GM21576 (cell line): ENCODE results near the gene REN.

Experiments
- ATAC-seq: cut with Tn5 transposase; IDR thresholded peaks from one replicate; pipeline ENCODE4 v1.9.1; 2021; ENCODE audit warnings: mild to moderate bottlenecking, moderate library complexity; ENCODE audit not compliant: unreplicated experiment

Gene REN

GRCh38 chr1:204136814-204137213 lies 29.3 kb downstream of the REN start:
- ATAC-seq: no peak

- ATAC-seq: no peak
These were observed 32.0 kb downstream of the REN start for GRCh38 chr1:204134103-204134502.

GRCh38 chr1:204132718-204133117 lies 33.4 kb downstream of the REN start:
- ATAC-seq: no peak

DNA sequence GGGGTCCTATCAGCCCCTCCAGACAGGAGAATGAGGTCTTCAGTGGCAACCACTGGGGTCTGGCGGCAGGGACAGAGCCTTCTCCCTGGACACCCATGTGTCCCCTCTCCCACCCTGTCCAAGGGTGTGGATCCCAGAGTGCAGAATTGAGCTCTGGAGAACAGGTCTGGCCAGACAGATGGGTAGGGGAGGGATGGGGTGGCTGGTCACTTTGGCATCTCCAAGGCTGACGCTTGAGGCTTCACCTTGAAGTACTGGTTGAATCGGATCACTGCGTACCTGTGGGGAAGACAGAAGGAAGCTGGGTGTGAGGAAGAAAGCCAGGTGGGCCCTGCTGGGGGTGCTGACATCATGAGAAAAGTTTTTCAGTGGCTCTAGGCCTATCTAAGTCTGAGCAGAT lies 34.2 kb downstream of the REN start:
- ATAC-seq: no peak

GRCh38 chr1:204130981-204131892 lies 34.9 kb downstream of the REN start:
- ATAC-seq: no peak

DNA sequence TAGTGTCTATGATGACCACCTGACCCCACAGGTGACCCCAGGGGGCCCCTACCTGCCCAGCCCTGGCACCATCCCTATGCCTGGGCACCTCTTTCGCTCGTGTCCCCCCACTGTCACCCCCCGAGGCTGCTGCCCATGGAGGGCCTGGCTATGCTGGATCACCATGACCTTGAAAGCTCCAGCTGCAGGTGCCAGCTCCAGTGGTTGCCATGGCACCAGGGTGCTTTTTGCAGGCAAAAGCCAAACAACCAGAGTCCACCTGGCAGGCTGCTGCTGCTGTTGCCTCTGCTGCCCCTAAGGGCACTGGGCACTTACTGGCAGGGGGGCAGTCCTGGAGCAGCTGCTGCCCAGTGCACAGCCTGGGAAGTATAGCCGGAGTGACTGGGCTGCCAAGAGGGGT lies 36.0 kb downstream of the REN start:
- ATAC-seq: no peak

DNA sequence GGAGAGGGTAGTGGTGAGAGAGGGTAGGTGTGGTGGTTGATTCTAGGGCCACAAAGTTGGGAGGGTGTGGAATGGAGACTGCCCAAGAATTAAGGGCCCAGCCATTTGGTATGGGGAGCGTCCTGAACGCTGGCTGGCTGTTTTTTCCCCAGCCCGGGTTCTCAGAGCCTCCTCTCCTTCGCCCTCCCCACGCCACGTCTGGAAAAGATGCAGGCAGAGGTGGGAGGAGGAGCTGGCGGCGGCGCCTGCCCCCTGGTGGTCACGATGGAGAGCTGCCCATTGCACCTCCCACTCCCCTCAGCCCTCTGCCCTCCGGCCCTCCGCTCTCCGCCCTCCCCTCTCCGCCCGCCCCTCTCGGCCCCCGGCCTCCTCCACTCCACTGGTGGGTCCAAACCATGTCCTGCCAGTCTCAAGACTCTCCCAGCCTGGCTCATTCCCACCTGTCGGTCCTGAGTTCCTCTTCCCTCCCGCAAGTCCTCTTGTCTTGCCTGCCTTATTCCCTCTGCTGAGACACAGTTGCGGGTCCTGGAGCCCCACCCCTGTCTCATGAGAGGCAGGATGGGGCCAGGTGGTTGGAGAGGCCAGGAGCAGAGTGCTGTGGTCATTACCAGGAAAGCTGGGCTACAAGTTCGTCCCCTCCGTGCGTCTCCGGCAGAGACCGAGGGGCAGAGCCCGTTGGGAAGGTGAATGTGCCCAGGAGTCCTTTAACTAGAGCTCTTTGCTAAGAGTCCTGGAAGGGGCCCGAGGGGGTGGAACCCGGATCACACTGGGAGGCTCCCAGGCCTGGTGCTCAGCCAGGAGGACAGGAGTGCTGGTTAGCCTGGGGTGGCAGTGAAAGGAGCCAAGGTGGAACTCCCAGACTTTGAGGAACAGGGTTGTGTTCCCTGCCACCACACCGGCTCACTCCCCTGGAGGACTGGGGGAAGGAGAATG lies 36.9 kb downstream of the REN start:
- ATAC-seq: no peak

DNA sequence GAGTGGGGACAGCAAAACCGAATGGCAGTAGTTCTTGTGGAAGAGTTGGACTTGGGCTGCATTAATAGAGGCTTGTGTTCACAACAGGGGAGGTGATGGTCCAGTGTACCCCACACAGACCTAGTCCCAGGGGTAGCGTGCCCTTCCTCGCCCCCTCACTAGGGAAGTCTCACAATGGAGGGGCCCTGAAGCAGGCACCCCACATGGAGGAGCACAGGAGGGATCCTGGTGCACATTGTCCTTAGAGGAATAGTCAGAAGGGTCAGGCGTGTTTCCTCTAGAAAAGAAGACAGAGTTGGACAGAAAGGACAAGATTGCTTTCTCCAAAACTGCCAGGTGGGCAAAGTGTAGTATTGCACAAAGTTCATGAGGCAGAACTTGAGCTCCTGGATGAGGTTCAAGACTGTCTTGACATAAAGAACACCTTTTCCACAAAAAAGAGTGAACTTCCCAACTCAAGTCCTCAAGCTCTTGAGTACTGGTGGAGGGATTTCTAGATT lies 37.6 kb downstream of the REN start:
- ATAC-seq: no peak

GRCh38 chr1:204127597-204128242 lies 38.4 kb downstream of the REN start:
- ATAC-seq: no peak

DNA sequence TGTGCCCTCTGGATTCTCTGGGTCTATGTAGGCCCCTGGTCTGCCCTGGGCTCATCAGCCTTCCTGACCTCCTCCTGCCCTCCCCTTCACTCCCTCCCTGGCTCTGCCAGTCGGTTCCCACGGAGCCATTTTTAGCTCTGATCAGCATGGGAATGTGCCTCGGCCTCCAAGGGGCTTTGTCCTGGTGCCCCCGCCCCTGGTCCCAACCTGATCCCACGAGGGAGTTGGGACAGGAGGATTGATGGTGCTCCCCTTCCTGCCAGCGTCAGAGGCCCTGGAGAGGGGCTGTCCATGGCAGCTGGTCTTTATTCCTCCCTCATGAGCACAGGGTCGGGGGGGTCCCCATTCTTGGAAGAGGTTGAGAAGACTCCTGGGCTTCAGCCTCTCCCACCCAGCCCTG lies 39.2 kb downstream of the REN start:
- no peak for ATAC-seq

GRCh38 chr1:204126386-204126785 lies 39.8 kb downstream of the REN start:
- no peak for ATAC-seq

DNA sequence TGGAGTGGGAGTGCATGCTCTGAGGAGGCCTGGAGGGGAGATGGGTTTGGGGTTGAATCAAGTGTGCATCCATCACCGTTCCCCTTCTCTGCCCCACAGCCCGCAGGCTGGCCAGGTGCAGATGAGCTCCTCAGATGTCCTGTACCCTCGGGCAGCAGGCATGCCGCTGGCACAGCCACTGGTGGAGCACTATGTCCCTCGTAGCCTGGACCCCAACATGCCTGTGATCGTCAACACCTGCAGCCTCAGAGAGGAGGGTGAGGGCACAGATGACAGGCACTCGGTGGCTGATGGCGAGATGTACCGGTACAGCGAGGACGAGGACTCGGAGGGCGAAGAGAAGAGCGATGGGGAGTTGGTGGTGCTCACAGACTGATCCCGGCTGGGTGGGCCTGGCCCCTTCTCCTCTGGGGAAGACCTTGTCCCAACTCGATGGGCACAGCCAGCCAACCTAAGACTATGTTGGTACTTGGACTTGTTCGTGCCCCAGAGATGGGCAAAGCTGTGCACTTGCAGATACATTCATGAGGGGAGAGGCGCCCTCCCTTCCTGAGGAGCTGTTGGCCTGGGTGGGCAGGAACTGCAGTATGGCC lies 40.3 kb downstream of the REN start:
- no peak for ATAC-seq

DNA sequence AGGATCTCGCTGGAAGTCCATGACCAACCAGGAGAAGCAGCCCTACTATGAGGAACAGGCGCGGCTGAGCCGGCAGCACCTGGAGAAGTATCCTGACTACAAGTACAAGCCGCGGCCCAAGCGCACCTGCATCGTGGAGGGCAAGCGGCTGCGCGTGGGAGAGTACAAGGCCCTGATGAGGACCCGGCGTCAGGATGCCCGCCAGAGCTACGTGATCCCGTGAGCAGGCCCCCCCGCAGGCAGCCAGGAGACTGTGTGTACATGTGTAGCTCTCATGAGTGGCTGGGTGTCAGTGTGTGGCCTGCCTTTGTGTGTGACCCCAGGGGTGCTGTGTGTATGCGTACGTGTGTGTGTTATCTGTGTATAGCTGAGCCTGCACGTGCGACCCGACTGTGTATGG lies 41.5 kb downstream of the REN start:
- ATAC-seq: no peak

- ATAC-seq: no peak
These were observed 42.8 kb downstream of the REN start for GRCh38 chr1:204123376-204123775.

GRCh38 chr1:204121840-204122555 lies 44.1 kb downstream of the REN start:
- ATAC-seq: no peak

DNA sequence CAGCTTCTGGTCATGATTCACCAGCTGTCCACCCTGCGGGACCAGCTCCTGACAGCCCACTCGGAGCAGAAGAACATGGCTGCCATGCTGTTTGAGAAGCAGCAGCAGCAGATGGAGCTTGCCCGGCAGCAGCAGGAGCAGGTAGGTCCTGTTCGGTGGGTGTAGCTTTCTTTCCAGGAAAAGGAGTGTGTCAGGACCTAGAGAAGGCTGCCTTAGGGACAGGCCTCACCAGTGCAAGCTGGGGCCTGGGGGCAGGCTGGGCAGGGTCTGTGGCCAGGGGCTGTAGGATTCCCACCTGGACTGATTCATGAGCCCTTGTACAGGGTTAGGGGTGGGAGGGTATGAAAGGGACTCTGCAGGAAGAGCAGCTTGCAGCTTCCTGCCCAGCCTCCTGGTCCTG lies 49.6 kb downstream of the REN start:
- ATAC-seq: no peak

DNA sequence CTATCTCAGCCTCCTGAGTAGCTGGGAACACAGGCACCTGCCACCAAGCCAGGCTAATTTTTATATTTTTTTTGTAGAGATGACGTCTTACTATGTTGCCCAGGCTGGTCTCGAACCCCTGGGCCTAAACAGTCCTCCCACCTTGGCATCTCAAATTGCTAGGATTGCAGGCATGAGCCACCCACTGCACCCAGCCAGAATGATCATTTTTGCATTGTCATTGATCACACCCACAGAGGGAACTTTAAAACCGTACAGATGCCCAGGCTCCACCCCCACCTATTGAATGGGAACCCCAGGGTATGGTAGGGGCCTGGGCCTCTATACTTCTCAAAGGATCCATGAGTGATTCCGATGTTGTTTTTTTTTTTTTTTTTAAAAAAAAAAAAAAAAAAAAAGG lies 51.0 kb downstream of the REN start:
- no peak for ATAC-seq

GRCh38 chr1:204114606-204115005 lies 51.5 kb downstream of the REN start:
- ATAC-seq: no peak

- ATAC-seq: no peak
These were observed 52.2 kb downstream of the REN start for GRCh38 chr1:204113896-204114295.
